GM15510 (cell line): ENCODE measurements around the gene ATP2C2.

Experiments used
- POLR2A ChIP-seq: IDR thresholded peaks from 3 replicates; pipeline ENCODE4 v1.6.1; 2011; ENCODE audit warnings: borderline replicate concordance; ENCODE audit not compliant: insufficient read length; ENCODE audit errors: extremely low read depth

The ATP2C2 gene

GRCh38 chr16:84404936-84405639 lies 36.8 kb downstream of the ATP2C2 start:
- TF ChIP-seq POLR2A: no peak

- no peak for TF ChIP-seq POLR2A
Observed at GRCh38 chr16:84406006-84406963, 37.9 kb downstream of the ATP2C2 start.

- no peak for TF ChIP-seq POLR2A
Observed at GRCh38 chr16:84407588-84408313, 39.4 kb downstream of the ATP2C2 start.

GRCh38 chr16:84408314-84408690 lies 40.0 kb downstream of the ATP2C2 start:
- TF ChIP-seq POLR2A: no peak

GRCh38 chr16:84408856-84409255 lies 40.5 kb downstream of the ATP2C2 start:
- TF ChIP-seq POLR2A: no peak

- TF ChIP-seq POLR2A: no peak
Observed at GRCh38 chr16:84410361-84411138, 42.2 kb downstream of the ATP2C2 start.

GRCh38 chr16:84411768-84412167 lies 43.4 kb downstream of the ATP2C2 start:
- TF ChIP-seq POLR2A: no peak

GRCh38 chr16:84412262-84412661 lies 43.9 kb downstream of the ATP2C2 start:
- no peak for TF ChIP-seq POLR2A

- TF ChIP-seq POLR2A: no peak
Observed at GRCh38 chr16:84413244-84414004, 45.1 kb downstream of the ATP2C2 start.

- TF ChIP-seq POLR2A: no peak
Observed at GRCh38 chr16:84414789-84415326, 46.5 kb downstream of the ATP2C2 start.

- no peak for TF ChIP-seq POLR2A
Observed at GRCh38 chr16:84416407-84417321, 48.3 kb downstream of the ATP2C2 start.

- no peak for TF ChIP-seq POLR2A
Observed at GRCh38 chr16:84418056-84418849, 49.9 kb downstream of the ATP2C2 start.

GRCh38 chr16:84419730-84420129 lies 51.4 kb downstream of the ATP2C2 start:
- no peak for TF ChIP-seq POLR2A
